SK-N-SH (cell line): ENCODE data around the gene RBM12. TPM values are rescaled to one million over a fixed set of nuclear protein-coding genes. Genes with fewer than 3 reads are reported as not detected.

ENCODE experiments used
- CTCF ChIA-PET: fragments of 300-600, 350-600 bp; formaldehyde crosslinking; extraction: SDS; loops from one replicate; lab custom pipeline; 2021; lab: Yijun Ruan, JAX
- POLR2A ChIA-PET: fragments of 350-600 bp; sonication (Branson Sonifier 250); formaldehyde crosslinking; extraction: SDS; loops from one replicate; lab custom pipeline; 2020; ENCODE audit warnings: antibody characterized with exemption, inconsistent platforms; lab: Yijun Ruan, JAX
- DNase-seq: peaks from one replicate; pipeline ENCODE4 v3.0.0; 2012
- H2AFZ ChIP-seq: fragments of 200-600 bp; sonication (generic); 2 replicates; pipeline ENCODE4 v1.8.1; 2016; ENCODE audit warnings: antibody characterized with exemption, mild to moderate bottlenecking, low read depth
- H3F3A ChIP-seq: fragments of 200-600 bp; sonication (generic); replicated peaks from 2 replicates; pipeline ENCODE3; 2016; ENCODE audit warnings: antibody characterized with exemption, mild to moderate bottlenecking; ENCODE audit not compliant: insufficient read depth
- H3K27ac ChIP-seq, 2 experiments: fragments of 200-500 bp in 1 of 2; fragments of 200-600 bp in 1 of 2; sonication (Bioruptor generic) in 1 of 2; sonication (generic), shearing (Covaris generic) in 1 of 2; 2 replicates each; pipeline versions ENCODE4 v1.5.1 to v1.6.1; 2014 to 2016; ENCODE audit warnings: low read depth in 2 of 2, inconsistent platforms in 1 of 2, low read length in 1 of 2, mild to moderate bottlenecking in 1 of 2, mixed read lengths in 1 of 2
- H3K27me3 ChIP-seq: fragments of 200-600 bp; sonication (generic), shearing (Covaris generic); 2 replicates; pipeline ENCODE4 v1.6.1; 2016; ENCODE audit warnings: mixed run types; ENCODE audit not compliant: insufficient read depth
- H3K36me3 ChIP-seq, 2 experiments: fragments of 200-500 bp in 1 of 2; fragments of 200-600 bp in 1 of 2; sonication (Bioruptor generic) in 1 of 2; sonication (generic) in 1 of 2; replicated peaks in 1 of 2; 2 replicates each; pipeline versions ENCODE3 to v1.5.1; 2014 to 2016; ENCODE audit warnings: low read length in 1 of 2, mild to moderate bottlenecking in 1 of 2; ENCODE audit not compliant: insufficient read depth in 2 of 2, control insufficient read depth in 1 of 2
- H3K4me1 ChIP-seq, 2 experiments: fragments of 200-500 bp in 1 of 2; fragments of 200-600 bp in 1 of 2; sonication (Bioruptor generic) in 1 of 2; sonication (generic), shearing (Covaris generic) in 1 of 2; 2 replicates each; pipeline versions ENCODE4 v1.5.1 to v1.6.1; 2014 to 2016; ENCODE audit warnings: low read depth in 1 of 2, low read length in 1 of 2, mixed run types in 1 of 2; ENCODE audit not compliant: insufficient read depth in 2 of 2, control insufficient read depth in 1 of 2
- H3K4me2 ChIP-seq: fragments of 200-600 bp; sonication (generic), shearing (Covaris generic); 2 replicates; pipeline ENCODE4 v1.6.1; 2017; ENCODE audit warnings: mixed run types
- H3K4me3 ChIP-seq, 2 experiments: fragments of 200-500 bp in 1 of 2; fragments of 200-600 bp in 1 of 2; sonication (Bioruptor generic) in 1 of 2; sonication (generic), shearing (Covaris generic) in 1 of 2; 2 replicates each; pipeline versions ENCODE4 v1.5.1 to v1.8.1; 2014 to 2016; ENCODE audit warnings: low read depth in 2 of 2, inconsistent platforms in 1 of 2, low read length in 1 of 2, mild to moderate bottlenecking in 1 of 2, mixed read lengths in 1 of 2, moderate library complexity in 1 of 2
- H3K79me2 ChIP-seq: fragments of 200-600 bp; sonication (generic); 2 replicates; pipeline ENCODE4 v1.8.1; 2017; ENCODE audit warnings: mild to moderate bottlenecking; ENCODE audit not compliant: insufficient read depth
- H3K9ac ChIP-seq: fragments of 200-600 bp; sonication (generic); 2 replicates; pipeline ENCODE4 v1.6.1; 2017; ENCODE audit warnings: mixed run types
- H3K9me2 ChIP-seq: fragments of 200-600 bp; sonication (generic); 2 replicates; pipeline ENCODE4 v1.6.1; 2017; ENCODE audit warnings: mixed run types
- H3K9me3 ChIP-seq: fragments of 200-600 bp; sonication (generic); 2 replicates; pipeline ENCODE4 v1.6.1; 2017; ENCODE audit warnings: mixed run types, mild to moderate bottlenecking, moderate library complexity
- H4K20me1 ChIP-seq: fragments of 200-600 bp; sonication (generic); 2 replicates; pipeline ENCODE4 v1.6.1; 2017; ENCODE audit warnings: mild to moderate bottlenecking, mixed run types; ENCODE audit not compliant: insufficient read depth
- ELF1 ChIP-seq: IDR thresholded peaks from 2 replicates; pipeline ENCODE4 v1.4.0; 2012
- EP300 ChIP-seq, 2 experiments: IDR thresholded peaks; 2 replicates each; pipeline versions ENCODE4 v1.4.0 to v1.6.1; 2012; ENCODE audit warnings: borderline replicate concordance in 1 of 2, low read depth in 1 of 2, low read length in 1 of 2
- EZH2phosphoT487 ChIP-seq: fragments of 200-600 bp; sonication (generic); IDR thresholded peaks from 2 replicates; pipeline ENCODE4 v1.6.1; 2017; ENCODE audit warnings: low read depth, mixed run types, mild to moderate bottlenecking, antibody characterized with exemption, moderate library complexity, borderline replicate concordance
- FOXJ3 ChIP-seq: sonication (generic); formaldehyde crosslinking; IDR thresholded peaks from 2 replicates; pipeline ENCODE4 v1.5.1; 2020; ENCODE audit warnings: mild to moderate bottlenecking, missing genetic modification reagents
- FOXM1 ChIP-seq: IDR thresholded peaks from 2 replicates; pipeline ENCODE4 v1.4.0; 2012; ENCODE audit warnings: low read depth, mild to moderate bottlenecking
- GABPA ChIP-seq: IDR thresholded peaks from 2 replicates; pipeline ENCODE4 v1.4.0; 2012; ENCODE audit warnings: low read depth, mild to moderate bottlenecking
- GATA2 ChIP-seq: sonication (generic); formaldehyde crosslinking; IDR thresholded peaks from 2 replicates; pipeline ENCODE4 v1.5.0; 2020; ENCODE audit warnings: mild to moderate bottlenecking, missing genetic modification reagents
- JUND ChIP-seq: IDR thresholded peaks from 2 replicates; pipeline ENCODE4 v1.4.0; 2012
- MEF2A ChIP-seq: IDR thresholded peaks from 2 replicates; pipeline ENCODE4 v1.4.0; 2012; ENCODE audit warnings: low read depth, borderline replicate concordance
- NFIC ChIP-seq: IDR thresholded peaks from 2 replicates; pipeline ENCODE4 v1.4.0; 2012; ENCODE audit warnings: borderline replicate concordance
- NRF1 ChIP-seq: IDR thresholded peaks from 2 replicates; pipeline ENCODE4 v1.6.1; 2012; ENCODE audit warnings: low read depth, mild to moderate bottlenecking, low read length
- RCOR1 ChIP-seq: fragments of 150-350 bp; IDR thresholded peaks from 2 replicates; pipeline ENCODE4 v1.6.1; 2017; ENCODE audit warnings: antibody characterized with exemption, low read length
- RXRA ChIP-seq: IDR thresholded peaks from 2 replicates; pipeline ENCODE4 v1.4.0; 2012; ENCODE audit warnings: low read depth, mild to moderate bottlenecking, borderline replicate concordance
- TAF1 ChIP-seq: IDR thresholded peaks from 2 replicates; pipeline ENCODE4 v1.6.1; 2012; ENCODE audit warnings: low read depth, mild to moderate bottlenecking, low read length, moderate library complexity, borderline replicate concordance
- TCF12 ChIP-seq: IDR thresholded peaks from 2 replicates; pipeline ENCODE4 v1.4.0; 2012
- YY1 ChIP-seq: IDR thresholded peaks from 2 replicates; pipeline ENCODE4 v1.4.0; 2012; ENCODE audit warnings: low read depth, mild to moderate bottlenecking
- WGBS: methylation state at CpG from one replicate; pipeline ENCODE4 v1.1.6; 2017; ENCODE audit warnings: low lambda C conversion rate; 5-methylcytosine and 5-hydroxymethylcytosine counted together
- polyA plus RNA-seq, 3 experiments: library from polyadenylated mRNA; depleted of rRNA; stranded (reverse); fragments of >200 nt; gene quantifications; 2 replicates each; pipeline ENCODE4 v1.2.3, GENCODE V29; 2012
- TF ChIP-seq, protein P1 (sequence below): IDR thresholded peaks from 2 replicates; pipeline ENCODE4 v1.4.0; 2012; ENCODE audit warnings: low read depth, borderline replicate concordance
- TF ChIP-seq, protein P2 (sequence below): fragments of 150-350 bp; IDR thresholded peaks from 2 replicates; pipeline ENCODE4 v1.6.1; 2017; ENCODE audit warnings: antibody characterized with exemption, low read length, low read depth, borderline replicate concordance
- TF ChIP-seq, protein P3 (sequence below): IDR thresholded peaks from 2 replicates; pipeline ENCODE4; 2012
- TF ChIP-seq, protein P4 (sequence below): IDR thresholded peaks from 2 replicates; pipeline ENCODE4 v1.6.1; 2012; ENCODE audit warnings: mild to moderate bottlenecking, low read depth, low read length, moderate library complexity

Gene RBM12
- polyA plus RNA-seq, 1 of the 3 experiments (the other 2 are of a cell fraction): 41.9 TPM

DNA sequence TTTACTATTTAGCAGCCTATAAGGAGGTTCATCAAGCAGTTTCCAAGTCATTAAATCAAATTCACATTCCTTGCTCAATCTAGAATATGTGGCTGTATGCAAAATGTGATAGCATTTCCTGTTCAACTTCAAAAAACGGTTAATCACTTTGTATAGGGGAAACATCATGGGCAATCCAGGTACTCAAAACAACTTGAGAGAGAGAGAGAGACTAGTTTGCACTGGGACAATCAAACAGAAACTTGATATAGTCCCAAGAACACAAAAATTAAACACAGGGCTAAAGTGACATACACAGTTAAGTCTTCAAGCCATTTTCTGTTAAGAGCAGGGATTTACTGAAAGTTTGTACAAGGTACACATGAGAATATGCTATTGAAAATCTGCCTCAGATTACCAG, 7.4 kb downstream of the RBM12 start:
- Histone ChIP-seq H4K20me1 (peaks cover 100% of the 10 kb centered on the region), H3K9me2 (no peaks in the 10 kb centered on the region), H3F3A (peaks cover 28% of the 10 kb centered on the region), H3K4me1 (peaks cover 9 to 13% of the 10 kb centered on the region in 2 experiments; a peak in 3 of 4 replicates), H3K27me3 (no peaks in the 10 kb centered on the region), H3K9ac (no peak overlapping the region), H3K79me2 (peaks cover 100% of the 10 kb centered on the region), H3K4me3 (no peak overlapping the region), H3K9me3 (no peaks in the 10 kb centered on the region), H2AFZ (no peak overlapping the region), H3K36me3 (peaks cover 37 to 44% of the 10 kb centered on the region in 2 experiments), H3K4me2 (no peak overlapping the region), H3K27ac (no peak overlapping the region)
- DNase-seq: no peak
- TF ChIP-seq RCOR1: no peak
- TF ChIP-seq EZH2phosphoT487: no peak
- TF ChIP-seq NRF1: no peak
- no peak for TF ChIP-seq FOXM1
- TF ChIP-seq YY1: no peak
- TF ChIP-seq GABPA: no peak
- TF ChIP-seq TCF12: no peak
- no peak for TF ChIP-seq NFIC
- no peak for TF ChIP-seq TAF1
- ChIA-PET CTCF (interaction anchor here (0.7 to 4.5 kb wide), 2 partner anchors 38 to 126 kb away, joined by 3 to 28 read pairs; no protein-coding TSS in a partner anchor), POLR2A (interaction anchor here (0.9 kb wide), 1 partner anchor 40 kb away, joined by 3 read pairs; no protein-coding TSS in a partner anchor)
- 77% methylated on average over 1 of the region's 1 CpG for WGBS

DNA sequence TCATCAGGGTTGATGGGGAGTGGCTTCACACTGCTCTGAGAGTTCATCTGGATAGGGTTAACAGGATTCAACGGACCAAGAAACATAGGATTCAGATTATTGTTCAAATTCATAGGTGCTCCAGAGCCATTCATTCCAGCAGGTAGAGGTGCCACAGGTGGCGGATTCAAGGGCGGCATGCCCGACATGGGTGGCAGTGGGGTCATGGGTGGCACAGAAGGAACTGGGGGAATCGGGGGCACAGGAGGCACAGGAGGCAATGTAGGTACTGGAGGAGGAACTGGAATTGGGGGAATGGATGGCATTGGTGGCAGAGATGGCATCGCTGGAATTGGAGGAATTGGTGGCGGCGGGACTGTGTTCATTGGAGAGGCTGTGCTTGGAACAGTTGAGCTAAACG, 10.3 kb downstream of the RBM12 start:
- Histone ChIP-seq H3K9me2 (no peaks in the 10 kb centered on the region), H3K9ac (no peak overlapping the region), H3K4me2 (no peak overlapping the region), H3K4me1 (peaks cover 3% of the 10 kb centered on the region in 2 experiments; a peak in 2 of 4 replicates), H3F3A (peaks cover 24% of the 10 kb centered on the region), H3K9me3 (no peaks in the 10 kb centered on the region), H2AFZ (no peak overlapping the region), H3K27ac (no peak overlapping the region), H3K36me3 (peaks cover 57 to 65% of the 10 kb centered on the region in 2 experiments), H3K79me2 (peaks cover 100% of the 10 kb centered on the region), H3K4me3 (no peak overlapping the region), H3K27me3 (no peaks in the 10 kb centered on the region)
- CTCF ChIA-PET: interaction anchor here (1.1 kb wide), 1 partner anchor 18 kb away, joined by 3 read pairs; no protein-coding TSS in a partner anchor
- DNase-seq: no peak
- 97% methylated on average over 9 of the region's 9 CpGs for WGBS
- TF ChIP-seq EP300 (IDR thresholded peaks at IDR 0.05; ENCODE audit: borderline replicate concordance in 1 of 2, low read depth in 1 of 2, low read length in 1 of 2): no peak
- no peak for TF ChIP-seq GATA2
- no peak for TF ChIP-seq RXRA
- TF ChIP-seq, protein P1, sequence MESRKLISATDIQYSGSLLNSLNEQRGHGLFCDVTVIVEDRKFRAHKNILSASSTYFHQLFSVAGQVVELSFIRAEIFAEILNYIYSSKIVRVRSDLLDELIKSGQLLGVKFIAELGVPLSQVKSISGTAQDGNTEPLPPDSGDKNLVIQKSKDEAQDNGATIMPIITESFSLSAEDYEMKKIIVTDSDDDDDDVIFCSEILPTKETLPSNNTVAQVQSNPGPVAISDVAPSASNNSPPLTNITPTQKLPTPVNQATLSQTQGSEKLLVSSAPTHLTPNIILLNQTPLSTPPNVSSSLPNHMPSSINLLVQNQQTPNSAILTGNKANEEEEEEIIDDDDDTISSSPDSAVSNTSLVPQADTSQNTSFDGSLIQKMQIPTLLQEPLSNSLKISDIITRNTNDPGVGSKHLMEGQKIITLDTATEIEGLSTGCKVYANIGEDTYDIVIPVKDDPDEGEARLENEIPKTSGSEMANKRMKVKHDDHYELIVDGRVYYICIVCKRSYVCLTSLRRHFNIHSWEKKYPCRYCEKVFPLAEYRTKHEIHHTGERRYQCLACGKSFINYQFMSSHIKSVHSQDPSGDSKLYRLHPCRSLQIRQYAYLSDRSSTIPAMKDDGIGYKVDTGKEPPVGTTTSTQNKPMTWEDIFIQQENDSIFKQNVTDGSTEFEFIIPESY: no peak
- no peak for TF ChIP-seq FOXM1
- TF ChIP-seq TCF12: no peak
- TF ChIP-seq, protein P2, sequence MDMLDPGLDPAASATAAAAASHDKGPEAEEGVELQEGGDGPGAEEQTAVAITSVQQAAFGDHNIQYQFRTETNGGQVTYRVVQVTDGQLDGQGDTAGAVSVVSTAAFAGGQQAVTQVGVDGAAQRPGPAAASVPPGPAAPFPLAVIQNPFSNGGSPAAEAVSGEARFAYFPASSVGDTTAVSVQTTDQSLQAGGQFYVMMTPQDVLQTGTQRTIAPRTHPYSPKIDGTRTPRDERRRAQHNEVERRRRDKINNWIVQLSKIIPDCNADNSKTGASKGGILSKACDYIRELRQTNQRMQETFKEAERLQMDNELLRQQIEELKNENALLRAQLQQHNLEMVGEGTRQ: no peak
- TF ChIP-seq JUND: no peak
- no peak for TF ChIP-seq MEF2A
- TF ChIP-seq, protein P3, sequence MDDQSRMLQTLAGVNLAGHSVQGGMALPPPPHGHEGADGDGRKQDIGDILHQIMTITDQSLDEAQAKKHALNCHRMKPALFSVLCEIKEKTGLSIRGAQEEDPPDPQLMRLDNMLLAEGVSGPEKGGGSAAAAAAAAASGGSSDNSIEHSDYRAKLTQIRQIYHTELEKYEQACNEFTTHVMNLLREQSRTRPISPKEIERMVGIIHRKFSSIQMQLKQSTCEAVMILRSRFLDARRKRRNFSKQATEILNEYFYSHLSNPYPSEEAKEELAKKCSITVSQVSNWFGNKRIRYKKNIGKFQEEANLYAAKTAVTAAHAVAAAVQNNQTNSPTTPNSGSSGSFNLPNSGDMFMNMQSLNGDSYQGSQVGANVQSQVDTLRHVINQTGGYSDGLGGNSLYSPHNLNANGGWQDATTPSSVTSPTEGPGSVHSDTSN: no peak
- TF ChIP-seq FOXJ3 (CRISPR knock-in tag): no peak
- TF ChIP-seq TAF1: no peak
- no peak for TF ChIP-seq ELF1
- TF ChIP-seq, protein P4, sequence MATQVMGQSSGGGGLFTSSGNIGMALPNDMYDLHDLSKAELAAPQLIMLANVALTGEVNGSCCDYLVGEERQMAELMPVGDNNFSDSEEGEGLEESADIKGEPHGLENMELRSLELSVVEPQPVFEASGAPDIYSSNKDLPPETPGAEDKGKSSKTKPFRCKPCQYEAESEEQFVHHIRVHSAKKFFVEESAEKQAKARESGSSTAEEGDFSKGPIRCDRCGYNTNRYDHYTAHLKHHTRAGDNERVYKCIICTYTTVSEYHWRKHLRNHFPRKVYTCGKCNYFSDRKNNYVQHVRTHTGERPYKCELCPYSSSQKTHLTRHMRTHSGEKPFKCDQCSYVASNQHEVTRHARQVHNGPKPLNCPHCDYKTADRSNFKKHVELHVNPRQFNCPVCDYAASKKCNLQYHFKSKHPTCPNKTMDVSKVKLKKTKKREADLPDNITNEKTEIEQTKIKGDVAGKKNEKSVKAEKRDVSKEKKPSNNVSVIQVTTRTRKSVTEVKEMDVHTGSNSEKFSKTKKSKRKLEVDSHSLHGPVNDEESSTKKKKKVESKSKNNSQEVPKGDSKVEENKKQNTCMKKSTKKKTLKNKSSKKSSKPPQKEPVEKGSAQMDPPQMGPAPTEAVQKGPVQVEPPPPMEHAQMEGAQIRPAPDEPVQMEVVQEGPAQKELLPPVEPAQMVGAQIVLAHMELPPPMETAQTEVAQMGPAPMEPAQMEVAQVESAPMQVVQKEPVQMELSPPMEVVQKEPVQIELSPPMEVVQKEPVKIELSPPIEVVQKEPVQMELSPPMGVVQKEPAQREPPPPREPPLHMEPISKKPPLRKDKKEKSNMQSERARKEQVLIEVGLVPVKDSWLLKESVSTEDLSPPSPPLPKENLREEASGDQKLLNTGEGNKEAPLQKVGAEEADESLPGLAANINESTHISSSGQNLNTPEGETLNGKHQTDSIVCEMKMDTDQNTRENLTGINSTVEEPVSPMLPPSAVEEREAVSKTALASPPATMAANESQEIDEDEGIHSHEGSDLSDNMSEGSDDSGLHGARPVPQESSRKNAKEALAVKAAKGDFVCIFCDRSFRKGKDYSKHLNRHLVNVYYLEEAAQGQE: no peak
- TF ChIP-seq, all 33 proteins: peak for 0
- POLR2A ChIA-PET: no interaction called here
- peaks cover 100% of the 10 kb centered on the region for H4K20me1 ChIP-seq
